Endodermal cell (in vitro differentiated cells): ENCODE results near the gene UNC5C. TPM values are rescaled to one million over a fixed set of nuclear protein-coding genes. Genes with fewer than 3 reads are reported as not detected.

Experiments used
- DNase-seq: peaks from one replicate; pipeline ENCODE4 v3.0.0-alpha.2; 2017
- H3K27ac ChIP-seq: 2 replicates; pipeline ENCODE4 v1.5.1; 2013; ENCODE audit warnings: mild to moderate bottlenecking, low read depth, low read length, moderate library complexity
- H3K27me3 ChIP-seq: 2 replicates; pipeline ENCODE4 v1.6.1; 2013; ENCODE audit warnings: mild to moderate bottlenecking, low read length, moderate library complexity; ENCODE audit not compliant: insufficient read depth, control insufficient read depth, poor library complexity, severe bottlenecking
- H3K36me3 ChIP-seq: 2 replicates; pipeline ENCODE4 v1.7.0; 2013; ENCODE audit warnings: mild to moderate bottlenecking, low read length, moderate library complexity; ENCODE audit not compliant: control insufficient read depth, insufficient read depth
- H3K4me1 ChIP-seq: one replicate; pipeline ENCODE4 v1.7.0; 2013; ENCODE audit warnings: low read length; ENCODE audit not compliant: control insufficient read depth, insufficient read depth
- H3K4me3 ChIP-seq: 2 replicates; pipeline ENCODE4 v1.5.1; 2013; ENCODE audit warnings: mild to moderate bottlenecking, low read length, moderate library complexity
- H3K9ac ChIP-seq: 2 replicates; pipeline ENCODE4 v1.6.1; 2013; ENCODE audit warnings: mild to moderate bottlenecking, low read length, moderate library complexity; ENCODE audit not compliant: poor library complexity, severe bottlenecking; ENCODE audit errors: extremely low read depth
- H3K9me3 ChIP-seq: 2 replicates; pipeline ENCODE4 v1.6.1; 2013; ENCODE audit warnings: mild to moderate bottlenecking, low read length, moderate library complexity; ENCODE audit not compliant: control insufficient read depth
- H3K27ac Mint-ChIP-seq: 2 replicates; pipeline ENCODE4 v1.8.0; 2020; ENCODE audit warnings: mixed read lengths
- H3K27me3 Mint-ChIP-seq: 2 replicates; pipeline ENCODE4 v1.8.0; 2021; ENCODE audit warnings: mild to moderate bottlenecking, mixed read lengths; ENCODE audit not compliant: insufficient read depth
- H3K36me3 Mint-ChIP-seq: 2 replicates; pipeline ENCODE4 v1.8.0; 2020; ENCODE audit warnings: low read depth, mixed read lengths
- H3K4me1 Mint-ChIP-seq: 2 replicates; pipeline ENCODE4 v1.8.0; 2020; ENCODE audit warnings: mixed read lengths
- H3K4me3 Mint-ChIP-seq: 2 replicates; pipeline ENCODE4 v1.8.0; 2020; ENCODE audit warnings: mild to moderate bottlenecking, moderate library complexity, mixed read lengths
- H3K9me3 Mint-ChIP-seq: 2 replicates; pipeline ENCODE4 v1.8.0; 2020; ENCODE audit warnings: mild to moderate bottlenecking, mixed read lengths
- WGBS, 2 experiments: methylation state at CpG; one replicate each; pipeline versions ENCODE4 v1.1.5 to v1.1.7; 2013; ENCODE audit warnings: missing lambda C conversion rate in 2 of 2, mixed read lengths in 1 of 2; ENCODE audit not compliant: insufficient coverage in 1 of 2, insufficient read length in 1 of 2; 5-methylcytosine and 5-hydroxymethylcytosine counted together
- total RNA-seq, 2 donors: library from RNA; stranded (reverse); fragmentation: NEBNext Ultra II Directional in 1 of 2; extraction: Animal tissue kit (Norgen Biotek cat#: 25700) in 1 of 2; gene quantifications; 2 replicates in 1 of 2; 3 replicates in 1 of 2; pipeline ENCODE4 v1.2.1, GENCODE V29; 2021
- TF ChIP-seq, protein P1 (sequence below): fragments of 200-600 bp; sonication (generic); conservative IDR thresholded peaks from 2 replicates; pipeline ENCODE4 v1.5.0; 2021; ENCODE audit warnings: antibody characterized with exemption, mild to moderate bottlenecking

Gene UNC5C
- total RNA-seq, 2 donors from 2014 or later, result 2.0 to 7.2 TPM

DNA sequence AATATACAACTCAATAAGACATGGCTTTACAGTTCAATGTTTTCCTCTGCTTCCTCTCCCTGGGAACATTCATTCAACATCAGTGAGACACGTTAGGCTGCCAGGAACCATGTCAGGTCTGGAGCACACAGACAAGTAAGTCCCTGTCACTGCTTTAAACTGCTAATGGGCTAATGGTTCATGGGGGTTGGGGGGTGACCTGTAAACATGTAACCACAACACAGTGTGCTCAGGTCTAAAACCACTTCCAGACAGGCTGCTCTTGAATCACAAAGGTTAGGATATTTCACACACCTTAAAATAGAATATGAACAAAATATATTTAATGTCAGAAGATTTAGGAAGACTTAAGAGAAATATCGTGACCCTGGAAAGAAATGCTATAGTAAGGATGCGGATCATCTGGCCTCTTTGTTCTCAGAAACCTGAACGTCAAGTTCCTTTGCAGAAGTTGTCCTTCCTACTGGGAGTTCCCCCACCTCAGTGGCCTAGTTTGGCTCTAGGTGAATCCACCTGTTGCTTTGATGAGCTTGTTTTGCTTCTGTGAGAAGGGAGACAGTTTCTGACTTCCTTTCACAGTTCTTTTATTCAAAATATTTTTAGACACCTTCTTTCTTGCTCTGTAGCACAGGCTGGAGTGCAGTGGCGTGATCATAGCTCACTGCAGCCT lies 359.9 kb downstream of the UNC5C start:
- H3K9me3 ChIP-seq, result no peaks in the 10 kb centered on the region
- H3K27me3 ChIP-seq, result no peaks in the 10 kb centered on the region
- TF ChIP-seq, protein P1, sequence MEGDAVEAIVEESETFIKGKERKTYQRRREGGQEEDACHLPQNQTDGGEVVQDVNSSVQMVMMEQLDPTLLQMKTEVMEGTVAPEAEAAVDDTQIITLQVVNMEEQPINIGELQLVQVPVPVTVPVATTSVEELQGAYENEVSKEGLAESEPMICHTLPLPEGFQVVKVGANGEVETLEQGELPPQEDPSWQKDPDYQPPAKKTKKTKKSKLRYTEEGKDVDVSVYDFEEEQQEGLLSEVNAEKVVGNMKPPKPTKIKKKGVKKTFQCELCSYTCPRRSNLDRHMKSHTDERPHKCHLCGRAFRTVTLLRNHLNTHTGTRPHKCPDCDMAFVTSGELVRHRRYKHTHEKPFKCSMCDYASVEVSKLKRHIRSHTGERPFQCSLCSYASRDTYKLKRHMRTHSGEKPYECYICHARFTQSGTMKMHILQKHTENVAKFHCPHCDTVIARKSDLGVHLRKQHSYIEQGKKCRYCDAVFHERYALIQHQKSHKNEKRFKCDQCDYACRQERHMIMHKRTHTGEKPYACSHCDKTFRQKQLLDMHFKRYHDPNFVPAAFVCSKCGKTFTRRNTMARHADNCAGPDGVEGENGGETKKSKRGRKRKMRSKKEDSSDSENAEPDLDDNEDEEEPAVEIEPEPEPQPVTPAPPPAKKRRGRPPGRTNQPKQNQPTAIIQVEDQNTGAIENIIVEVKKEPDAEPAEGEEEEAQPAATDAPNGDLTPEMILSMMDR, result no peak
- no peak overlapping the region for H3K27ac ChIP-seq
- no peak overlapping the region for H3K9ac ChIP-seq
- Mint-ChIP-seq H3K4me3 (no peak overlapping the region), H3K27ac (no peak overlapping the region), H3K4me1 (peaks cover 5% of the 10 kb centered on the region), H3K9me3 (no peaks in the 10 kb centered on the region), H3K27me3 (peaks cover 4% of the 10 kb centered on the region), H3K36me3 (no peaks in the 10 kb centered on the region)
- no peaks in the 10 kb centered on the region for H3K36me3 ChIP-seq
- H3K4me3 ChIP-seq, result no peak overlapping the region
- 92 to 93% methylated on average over 3 to 5 of the region's 5 CpGs for WGBS, 2 experiments
- H3K4me1 ChIP-seq, result no peaks in the 10 kb centered on the region
- peak; percentile 24 for DNase-seq

DNA sequence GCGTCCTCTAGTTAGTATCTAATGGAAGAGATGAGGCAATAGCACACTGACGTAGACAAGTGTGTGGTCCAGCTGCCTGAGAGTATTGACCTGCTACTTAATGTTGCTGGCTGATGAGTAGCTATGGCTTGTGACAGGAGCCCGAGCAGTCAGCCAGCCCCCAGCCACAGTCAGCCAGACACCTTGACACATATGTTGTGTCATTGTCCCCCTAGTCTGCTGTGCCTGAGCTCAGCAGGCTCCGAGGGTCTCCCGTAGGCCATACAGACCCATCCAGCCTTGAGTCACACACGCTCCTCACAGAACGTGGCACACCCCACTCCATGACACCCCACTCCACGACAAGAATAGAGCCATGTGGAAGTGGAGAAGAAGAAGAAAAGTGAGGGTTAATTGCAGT lies 362.1 kb downstream of the UNC5C start:
- DNase-seq, result no peak
- Histone ChIP-seq H3K4me1 (no peaks in the 10 kb centered on the region), H3K9ac (no peak overlapping the region), H3K36me3 (no peaks in the 10 kb centered on the region), H3K4me3 (no peak overlapping the region), H3K27me3 (no peaks in the 10 kb centered on the region), H3K9me3 (no peaks in the 10 kb centered on the region), H3K27ac (no peak overlapping the region)
- TF ChIP-seq, protein P1, result no peak
- Mint-ChIP-seq H3K9me3 (no peaks in the 10 kb centered on the region), H3K27ac (no peak overlapping the region), H3K4me3 (no peak overlapping the region), H3K27me3 (no peaks in the 10 kb centered on the region), H3K4me1 (peaks cover 7% of the 10 kb centered on the region), H3K36me3 (no peaks in the 10 kb centered on the region)
- WGBS, 2 experiments, result 91 to 100% methylated on average over 1 to 8 of the region's 8 CpGs

DNA sequence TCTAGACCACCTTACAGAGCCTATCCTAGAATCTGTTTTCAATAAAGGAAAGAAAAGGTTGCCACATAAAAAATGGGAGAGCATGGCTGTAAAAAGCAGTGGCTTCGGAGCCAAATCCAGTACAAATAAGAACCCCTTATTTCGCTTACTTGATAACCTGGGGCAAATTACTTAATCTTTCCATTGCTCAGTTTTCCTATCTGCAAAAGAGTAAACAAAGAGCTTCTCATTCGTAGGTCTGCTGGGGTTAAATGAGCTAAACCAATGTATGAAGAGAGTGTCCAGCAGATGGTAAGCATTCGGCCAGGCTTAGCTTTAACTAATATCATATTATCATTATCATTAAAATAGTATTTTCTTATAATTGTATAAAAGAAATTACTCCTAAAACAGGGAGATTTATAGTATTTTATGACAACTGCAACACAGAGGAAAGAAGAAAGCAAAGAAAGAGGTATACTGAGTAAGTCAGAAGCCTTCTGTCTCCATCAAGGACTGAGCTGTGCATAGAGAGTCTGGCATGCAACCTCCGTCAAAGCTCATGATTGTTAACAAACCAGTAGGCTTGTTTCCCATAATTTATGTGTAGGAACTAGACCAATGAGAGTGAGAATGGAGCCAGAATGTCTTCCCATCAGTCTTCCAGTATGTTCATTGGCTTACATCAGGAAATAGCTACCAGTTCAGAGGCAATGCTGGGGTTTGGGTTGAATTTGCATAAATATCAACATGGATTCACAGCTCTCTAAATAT lies 364.9 kb downstream of the UNC5C start:
- no peak overlapping the region for H3K27ac ChIP-seq
- H3K9me3 ChIP-seq, result no peaks in the 10 kb centered on the region
- no peak overlapping the region for H3K4me3 ChIP-seq
- TF ChIP-seq, protein P1, result no peak
- peaks cover 17% of the 10 kb centered on the region for H3K4me1 Mint-ChIP-seq
- DNase-seq, result peak; percentile 10
- H3K36me3 Mint-ChIP-seq, result no peaks in the 10 kb centered on the region
- no peaks in the 10 kb centered on the region for H3K27me3 ChIP-seq
- no peak overlapping the region for H3K27ac Mint-ChIP-seq
- no peak overlapping the region for H3K4me3 Mint-ChIP-seq
- no peaks in the 10 kb centered on the region for H3K4me1 ChIP-seq
- H3K36me3 ChIP-seq, result no peaks in the 10 kb centered on the region
- WGBS, 2 experiments, result 95 to 100% methylated on average over 3 to 4 of the region's 5 CpGs
- H3K27me3 Mint-ChIP-seq, result no peaks in the 10 kb centered on the region
- no peak overlapping the region for H3K9ac ChIP-seq
- H3K9me3 Mint-ChIP-seq, result no peaks in the 10 kb centered on the region
